SKM-1 treated with dmso at 0.1 percent for 144 hours (cell line): ENCODE data around the gene ATG3.
"Not testable (repeated sequence)": the region's sequence is repeated elsewhere in the genome, so short reads cannot be mapped to it uniquely, and the experiment has no call there.

Experiments used
- DNase-seq: peaks from one replicate; lab custom pipeline; 2025; ENCODE audit not compliant: unreplicated experiment; lab: John Stamatoyannopoulos, UW

ATG3 gene

GRCh38 chr3:112498914-112499711, 62.6 kb downstream of the ATG3 start, which contains the start of gene BTLA:
TSS of gene BTLA (minus strand) at chr3:112499472. CDS start at chr3:112499358, 114 bp downstream.
- peak; percentile 30 for DNase-seq

- DNase-seq = peak; percentile 45
Measured at GRCh38 chr3:112497897-112498548, 63.7 kb downstream of the ATG3 start.

- no peak for DNase-seq
Measured at GRCh38 chr3:112496366-112497067, 65.2 kb downstream of the ATG3 start.

- DNase-seq = not testable (repeated sequence)
Measured at GRCh38 chr3:112494448-112494767, 67.4 kb downstream of the ATG3 start.

- no peak for DNase-seq
Measured at GRCh38 chr3:112492124-112492523, 69.6 kb downstream of the ATG3 start.

GRCh38 chr3:112491373-112491772, 70.4 kb downstream of the ATG3 start:
- DNase-seq = no peak

GRCh38 chr3:112489674-112490479, 71.9 kb downstream of the ATG3 start:
- DNase-seq = no peak

GRCh38 chr3:112486811-112487505, 74.8 kb downstream of the ATG3 start:
- no peak for DNase-seq

- DNase-seq = no peak
Measured at GRCh38 chr3:112484352-112484751, 77.4 kb downstream of the ATG3 start.

- peak; percentile 19 for DNase-seq
Measured at GRCh38 chr3:112482675-112483074, 79.1 kb downstream of the ATG3 start.
